H1 (cell line): ENCODE data around the gene NPTXR. TPM values are rescaled to one million over a fixed set of nuclear protein-coding genes. Genes with fewer than 3 reads are reported as not detected.

Experiments
- CTCF ChIA-PET: fragments of 300-600 bp; sonication (Branson Sonifier 250); formaldehyde crosslinking; loops from one replicate; lab custom pipeline; 2021; ENCODE audit not compliant: partially characterized antibody; lab: Charles Lee
- POLR2A ChIA-PET: fragments of 300-600 bp; sonication (Branson Sonifier 250); formaldehyde crosslinking; loops from one replicate; lab custom pipeline; 2021; ENCODE audit warnings: inconsistent platforms; ENCODE audit not compliant: partially characterized antibody; lab: Charles Lee
- DNase-seq, 2 experiments: peaks; one replicate each; pipeline versions ENCODE4 v3.0.0 to v3.0.0-alpha.2; 2010 to 2022; ENCODE audit warnings: low spot score in 2 of 2, low read depth in 1 of 2, mixed read lengths in 1 of 2
- FAIRE-seq: peaks from 2 replicates; lab custom pipeline; 2011; peaks lifted over from hg19 to GRCh38; lab: Jason Lieb, UNC
- H2AFZ ChIP-seq: 2 replicates; pipeline ENCODE4 v1.8.1; 2012; ENCODE audit warnings: low read length, inconsistent platforms
- H2AK5ac ChIP-seq: 2 replicates; pipeline ENCODE4 v1.6.1; 2013; ENCODE audit warnings: low read depth, low read length
- H2BK120ac ChIP-seq: replicated peaks from 2 replicates; pipeline ENCODE3; 2013; ENCODE audit warnings: low read depth, low read length, inconsistent platforms
- H2BK12ac ChIP-seq: 2 replicates; pipeline ENCODE4 v1.6.1; 2013; ENCODE audit warnings: low read depth, low read length
- H2BK15ac ChIP-seq: 2 replicates; pipeline ENCODE4 v1.6.1; 2013; ENCODE audit warnings: low read length
- H2BK20ac ChIP-seq: 2 replicates; pipeline ENCODE4 v1.6.1; 2013; ENCODE audit warnings: low read length
- H2BK5ac ChIP-seq: 2 replicates; pipeline ENCODE4 v1.6.1; 2013; ENCODE audit warnings: low read depth, low read length
- H3K14ac ChIP-seq: 2 replicates; pipeline ENCODE4 v1.6.1; 2013; ENCODE audit warnings: inconsistent platforms; ENCODE audit not compliant: insufficient read length
- H3K18ac ChIP-seq: 2 replicates; pipeline ENCODE4 v1.6.1; 2013; ENCODE audit warnings: low read length; ENCODE audit errors: extremely low read depth
- H3K23ac ChIP-seq: 2 replicates; pipeline ENCODE4 v1.6.1; 2013; ENCODE audit warnings: inconsistent platforms; ENCODE audit not compliant: insufficient read length
- H3K23me2 ChIP-seq: 2 replicates; pipeline ENCODE4 v1.6.1; 2013; ENCODE audit warnings: low read depth, low read length
- H3K27ac ChIP-seq: 2 replicates; pipeline ENCODE4 v1.6.1; 2011; ENCODE audit warnings: low read depth, low read length, inconsistent platforms
- H3K27me3 ChIP-seq, 4 experiments: replicated peaks in 1 of 4; 1 replicate in 1 of 4; 2 replicates in 3 of 4; pipeline versions ENCODE4 v1.6.1 to v1.8.1; 2011 to 2013; ENCODE audit warnings: low read length in 3 of 4, mild to moderate bottlenecking in 3 of 4, inconsistent platforms in 2 of 4, mixed read lengths in 2 of 4, moderate library complexity in 1 of 4; ENCODE audit not compliant: control insufficient read depth in 3 of 4, insufficient read depth in 3 of 4; ENCODE audit errors: extremely low read depth in 1 of 4
- H3K36me3 ChIP-seq, 4 experiments: 2 replicates each; pipeline versions ENCODE4 v1.6.1 to v1.8.1; 2011 to 2013; ENCODE audit warnings: mild to moderate bottlenecking in 4 of 4, low read length in 3 of 4, moderate library complexity in 2 of 4, control low read depth in 1 of 4, inconsistent platforms in 1 of 4; ENCODE audit not compliant: insufficient read depth in 4 of 4, control insufficient read depth in 2 of 4
- H3K4ac ChIP-seq: replicated peaks from 2 replicates; pipeline ENCODE3; 2013; ENCODE audit warnings: low read length, low read depth, mixed read lengths, inconsistent platforms; ENCODE audit not compliant: insufficient read length
- H3K4me1 ChIP-seq, 4 experiments: replicated peaks in 1 of 4; 1 replicate in 1 of 4; 2 replicates in 3 of 4; pipeline versions ENCODE4 v1.6.1 to v1.8.1; 2011 to 2013; ENCODE audit warnings: low read length in 3 of 4, inconsistent platforms in 2 of 4, mixed read lengths in 1 of 4; ENCODE audit not compliant: insufficient read depth in 4 of 4, control insufficient read depth in 3 of 4
- H3K4me2 ChIP-seq, 2 experiments: 2 replicates each; pipeline versions ENCODE4 v1.6.1 to v1.8.1; 2011 to 2013; ENCODE audit warnings: low read depth in 2 of 2, low read length in 2 of 2, control low read depth in 1 of 2, inconsistent platforms in 1 of 2, mild to moderate bottlenecking in 1 of 2; ENCODE audit not compliant: insufficient read depth in 1 of 2
- H3K4me3 ChIP-seq, 4 experiments: fragments of 200-600, 300-600 bp in 1 of 4; sonication (generic), shearing (Covaris generic), sonication (Bioruptor Twin) in 1 of 4; 2 replicates each; pipeline versions ENCODE4 v1.5.1 to v1.8.1; 2011 to 2016; ENCODE audit warnings: low read length in 4 of 4, low read depth in 3 of 4, control low read depth in 2 of 4, inconsistent platforms in 2 of 4, mild to moderate bottlenecking in 2 of 4, mixed read lengths in 1 of 4, moderate library complexity in 1 of 4; ENCODE audit not compliant: insufficient read depth in 2 of 4; ENCODE audit errors: extremely low read depth in 1 of 4
- H3K56ac ChIP-seq: replicated peaks from 2 replicates; pipeline ENCODE3; 2013; ENCODE audit warnings: low read depth, mild to moderate bottlenecking, mixed read lengths, low read length, inconsistent platforms; ENCODE audit not compliant: insufficient read length
- H3K79me1 ChIP-seq: 2 replicates; pipeline ENCODE4 v1.6.1; 2013; ENCODE audit warnings: low read depth, low read length, control low read depth
- H3K79me2 ChIP-seq, 2 experiments: 2 replicates each; pipeline versions ENCODE4 v1.6.1 to v1.8.1; 2012 to 2013; ENCODE audit warnings: low read length in 2 of 2, mild to moderate bottlenecking in 2 of 2, inconsistent platforms in 1 of 2; ENCODE audit not compliant: insufficient read depth in 2 of 2, control insufficient read depth in 1 of 2
- H3K9ac ChIP-seq, 4 experiments: replicated peaks in 1 of 4; 1 replicate in 1 of 4; 2 replicates in 3 of 4; pipeline versions ENCODE4 v1.6.1 to v1.8.1; 2011 to 2013; ENCODE audit warnings: low read depth in 3 of 4, low read length in 3 of 4, control low read depth in 2 of 4, mild to moderate bottlenecking in 2 of 4, moderate library complexity in 2 of 4, inconsistent platforms in 1 of 4; ENCODE audit errors: extremely low read depth in 1 of 4
- H3K9me3 ChIP-seq, 2 experiments: 2 replicates each; pipeline versions ENCODE4 v1.6.1 to v1.8.1; 2012 to 2013; ENCODE audit warnings: mild to moderate bottlenecking in 2 of 2, moderate library complexity in 2 of 2, control low read depth in 1 of 2, inconsistent platforms in 1 of 2, low read depth in 1 of 2, low read length in 1 of 2, mixed read lengths in 1 of 2; ENCODE audit not compliant: insufficient read depth in 2 of 2
- H4K20me1 ChIP-seq, 2 experiments: replicated peaks in 1 of 2; 2 replicates each; pipeline versions ENCODE3 to v1.8.1; 2011 to 2013; ENCODE audit warnings: inconsistent platforms in 2 of 2, low read length in 2 of 2, mild to moderate bottlenecking in 1 of 2; ENCODE audit not compliant: insufficient read depth in 2 of 2, control insufficient read depth in 1 of 2
- H4K5ac ChIP-seq: 2 replicates; pipeline ENCODE4 v1.6.1; 2013; ENCODE audit warnings: low read length, low read depth, mixed read lengths, inconsistent platforms; ENCODE audit not compliant: insufficient read length
- H4K8ac ChIP-seq: 2 replicates; pipeline ENCODE4 v1.8.0; 2013; ENCODE audit warnings: mild to moderate bottlenecking, moderate library complexity, low read length, inconsistent platforms; ENCODE audit not compliant: insufficient read depth; ENCODE audit errors: extremely low read depth
- H4K91ac ChIP-seq: replicated peaks from 2 replicates; pipeline ENCODE3; 2013; ENCODE audit warnings: low read length, mixed read lengths, inconsistent platforms; ENCODE audit not compliant: insufficient read length
- BACH1 ChIP-seq: IDR thresholded peaks from 2 replicates; pipeline ENCODE4 v1.6.1; 2012; ENCODE audit warnings: low read length, improper control_type of control experiment
- BCL11A ChIP-seq, 2 experiments: IDR thresholded peaks; one replicate each; pipeline ENCODE4 v1.6.1; 2011; ENCODE audit warnings: low read depth in 2 of 2, low read length in 2 of 2, mild to moderate bottlenecking in 2 of 2
- BRCA1 ChIP-seq: IDR thresholded peaks from 2 replicates; pipeline ENCODE4 v1.6.1; 2012; ENCODE audit warnings: low read depth, low read length, improper control_type of control experiment
- CBX8 ChIP-seq: fragments of 300-800, 300-1000 bp; sonication (generic); IDR thresholded peaks from 2 replicates; pipeline ENCODE4 v1.7.1; 2016; ENCODE audit warnings: low read depth, low read length, borderline replicate concordance
- CEBPB ChIP-seq: IDR thresholded peaks from 2 replicates; pipeline ENCODE4 v1.6.1; 2012; ENCODE audit warnings: low read depth, low read length
- CREB1 ChIP-seq: IDR thresholded peaks from 2 replicates; pipeline ENCODE4 v1.6.1; 2012; ENCODE audit warnings: inconsistent platforms
- EGR1 ChIP-seq: IDR thresholded peaks from 2 replicates; pipeline ENCODE4 v1.6.1; 2011; ENCODE audit warnings: low read depth, low read length, borderline replicate concordance
- FOSL1 ChIP-seq: IDR thresholded peaks from 2 replicates; pipeline ENCODE4 v1.6.1; 2011; ENCODE audit warnings: mild to moderate bottlenecking, low read depth, low read length, moderate library complexity; ENCODE audit not compliant: insufficient read depth
- NRF1 ChIP-seq: IDR thresholded peaks from 2 replicates; pipeline ENCODE4 v1.6.1; 2011; ENCODE audit warnings: mild to moderate bottlenecking, low read depth, low read length, improper control_type of control experiment
- RXRA ChIP-seq: IDR thresholded peaks from 2 replicates; pipeline ENCODE4 v1.6.1; 2011; ENCODE audit warnings: low read depth, mild to moderate bottlenecking, low read length, moderate library complexity; ENCODE audit not compliant: insufficient read depth
- SP1 ChIP-seq: IDR thresholded peaks from 2 replicates; pipeline ENCODE4 v1.6.1; 2011; ENCODE audit warnings: low read depth, low read length
- SP2 ChIP-seq: IDR thresholded peaks from 2 replicates; pipeline ENCODE4 v1.6.1; 2012; ENCODE audit warnings: mild to moderate bottlenecking, low read length, inconsistent platforms
- SP4 ChIP-seq: IDR thresholded peaks from 2 replicates; pipeline ENCODE4 v1.6.1; 2012; ENCODE audit warnings: low read length, inconsistent platforms
- WGBS, 2 experiments: shearing (Covaris generic) in 1 of 2; methylation state at CpG; one replicate each; pipeline versions ENCODE4 v1.1.6 to v1.1.7; 2013 to 2015; ENCODE audit warnings: low lambda C conversion rate in 2 of 2, mixed read lengths in 2 of 2, inconsistent platforms in 1 of 2, low coverage in 1 of 2, missing lambda C conversion rate in 1 of 2; ENCODE audit not compliant: insufficient replicate concordance in 2 of 2, insufficient coverage in 1 of 2, insufficient read length in 1 of 2; ENCODE audit errors: extremely low coverage in 1 of 2, missing lambda C conversion rate in 1 of 2; 5-methylcytosine and 5-hydroxymethylcytosine counted together
- polyA plus RNA-seq, 7 experiments: library from polyadenylated mRNA; depleted of rRNA in 3 of 7; stranded (reverse) in 5 of 7; unstranded in 2 of 7; fragments of >200 nt in 5 of 7; fragments of 200-250 nt in 2 of 7; gene quantifications; 1 replicate in 5 of 7; 2 replicates in 1 of 7; 4 replicates in 1 of 7; pipeline versions ENCODE4 v1.2.1 to v1.2.3, GENCODE V29; 2011 to 2013; ENCODE audit warnings: missing spikeins in 2 of 7, mixed read lengths in 2 of 7
- total RNA-seq: library from RNA; stranded (reverse); fragmentation: NEBNext Ultra II Directional; extraction: Animal tissue kit (Norgen Biotek cat#: 25700); gene quantifications from 2 replicates; pipeline ENCODE4 v1.2.1, GENCODE V29; 2021

The NPTXR gene
- total and polyA plus RNA-seq, 2 of the 8 experiments (the other 6 are each of a cell fraction or from before 2014, with no cell fraction given): 3.7 to 6.4 TPM

DNA sequence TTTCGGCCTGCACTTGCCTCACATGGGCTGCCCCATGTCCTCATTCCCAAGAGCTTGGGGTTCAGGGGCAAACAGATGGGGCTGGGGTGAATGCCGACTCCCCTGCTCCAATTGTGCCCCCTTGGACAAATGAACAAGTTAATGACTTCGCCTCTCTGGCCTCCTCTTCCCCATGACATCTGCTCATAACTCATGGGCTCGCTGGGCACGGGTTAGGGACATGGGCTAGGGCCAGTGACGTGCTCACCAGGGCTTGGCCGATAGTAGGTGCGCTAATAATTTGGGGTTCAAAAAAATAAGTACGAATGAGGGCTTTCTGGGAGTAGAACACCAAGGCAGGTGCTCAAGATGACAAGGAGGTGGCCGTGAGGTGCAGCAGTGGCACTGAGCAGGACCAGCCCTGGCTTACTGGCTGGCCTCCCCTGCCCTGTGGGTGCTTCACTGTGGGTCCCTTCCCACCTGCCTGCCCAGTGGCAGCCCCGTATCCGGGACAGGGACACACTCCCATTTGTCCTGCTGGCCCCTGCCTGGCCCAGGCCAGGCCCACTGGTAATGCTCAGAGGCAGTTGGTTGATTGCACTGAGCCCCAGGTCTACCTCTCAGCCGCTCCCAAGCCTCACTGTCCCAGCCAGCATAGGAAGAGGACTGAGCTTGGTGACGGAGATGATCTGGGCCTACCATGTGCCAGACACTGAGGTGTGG, 15.9 kb upstream of the NPTXR start:
- Histone ChIP-seq H3K23me2 (no peaks in the 10 kb centered on the region), H3K9ac (no peak overlapping the region), H4K91ac (no peak overlapping the region), H2AFZ (no peak overlapping the region), H3K27ac (no peak overlapping the region), H2AK5ac (peak overlapping the region; percentile 80; the same call in 1 of the 2 replicates), H3K9me3 (no peaks in the 10 kb centered on the region), H4K8ac (no peak overlapping the region; the same call in 1 of the 2 replicates), H2BK20ac (no peak overlapping the region), H3K4me3 (no peak overlapping the region), H3K23ac (no peak overlapping the region), H3K18ac (no peak overlapping the region), H3K4ac (no peak overlapping the region), H2BK15ac (peak overlapping the region; percentile 13; the same call in 1 of the 2 replicates), H2BK5ac (no peak overlapping the region; the same call in 1 of the 2 replicates), H3K27me3 (peaks cover 0 to 3% (median 0%) of the 10 kb centered on the region in 4 experiments; a peak in 1 of 7 replicates), H3K36me3 (no peaks in the 10 kb centered on the region; a peak in 1 of 8 replicates), H2BK120ac (no peak overlapping the region), H3K14ac (no peak overlapping the region), H4K20me1 (peaks cover 8 to 12% of the 10 kb centered on the region in 2 experiments), H3K4me1 (peaks cover 0 to 31% (median 22%) of the 10 kb centered on the region in 4 experiments; a peak in 6 of 7 replicates), H3K4me2 (peak overlapping the region in 1 of 2 experiments; percentile 35; a peak in 1 of 4 replicates), H3K79me1 (no peaks in the 10 kb centered on the region), H2BK12ac (peak overlapping the region; percentile 22; the same call in 1 of the 2 replicates), H3K56ac (no peak overlapping the region), H3K79me2 (no peaks in the 10 kb centered on the region), H4K5ac (no peak overlapping the region)
- TF ChIP-seq BCL11A (IDR thresholded peaks at IDR 0.05; ENCODE audit: low read depth in 2 of 2, low read length in 2 of 2): no peak
- no peak for TF ChIP-seq NRF1
- TF ChIP-seq FOSL1: no peak
- no peak for TF ChIP-seq SP4
- TF ChIP-seq CEBPB: no peak
- TF ChIP-seq CBX8: no peak
- no peak for TF ChIP-seq BACH1
- no peak for TF ChIP-seq CREB1
- TF ChIP-seq RXRA: no peak
- TF ChIP-seq SP1: no peak
- TF ChIP-seq EGR1: no peak
- TF ChIP-seq SP2: no peak
- no peak for TF ChIP-seq BRCA1
- POLR2A ChIA-PET: interaction anchor here (0.5 to 1.3 kb wide), 3 partner anchors 12 to 455 kb away, joined by 3 to 4 read pairs (median 3); no protein-coding TSS in a partner anchor
- no peak for FAIRE-seq
- WGBS, 2 experiments: 85% methylated on average over 13 of the region's 14 CpGs; no CpG with 5 or more reads in 1 of the 2 experiments
- DNase-seq: no peak
- CTCF ChIA-PET: interaction anchor here (1.3 to 5.2 kb wide), 5 partner anchors 9 to 91 kb away, joined by 3 to 35 read pairs (median 14); no protein-coding TSS in a partner anchor
